BJ (cell line): Measurements from ENCODE around the gene OVAAL. TPM values are rescaled to one million over a fixed set of nuclear protein-coding genes. Genes with fewer than 3 reads are reported as not detected.

ENCODE experiments used
- CTCF ChIA-PET: fragments of 350-600 bp; formaldehyde crosslinking; extraction: SDS; loops from one replicate; lab custom pipeline; 2021; ENCODE audit warnings: antibody characterized with exemption, inconsistent platforms; lab: Yijun Ruan, JAX
- POLR2A ChIA-PET: fragments of 300-600 bp; sonication (Branson Sonifier 250); formaldehyde crosslinking; extraction: SDS; loops from one replicate; lab custom pipeline; 2021; ENCODE audit warnings: antibody characterized with exemption; lab: Charles Lee
- DNase-seq: peaks from one replicate; pipeline ENCODE4 v3.0.0-alpha.2; 2011; ENCODE audit warnings: low read depth
- H3K27me3 ChIP-seq: 2 replicates; pipeline ENCODE4 v1.6.0; 2011; ENCODE audit warnings: low read length; ENCODE audit not compliant: control insufficient read depth, insufficient read depth
- H3K36me3 ChIP-seq: 2 replicates; pipeline ENCODE4 v1.5.1; 2011; ENCODE audit warnings: low read length; ENCODE audit not compliant: control insufficient read depth, insufficient read depth
- H3K4me3 ChIP-seq: 2 replicates; pipeline ENCODE4 v1.5.1; 2011; ENCODE audit warnings: low read depth, mild to moderate bottlenecking, control low read depth, low read length
- CTCF ChIP-seq: IDR thresholded peaks from 2 replicates; pipeline ENCODE4 v1.5.1; 2011; ENCODE audit warnings: low read depth, mild to moderate bottlenecking, control low read depth, inconsistent platforms, low read length, moderate library complexity; ENCODE audit not compliant: insufficient read depth
- polyA plus RNA-seq: library from polyadenylated mRNA; depleted of rRNA; stranded (reverse); fragments of >200 nt; gene quantifications from 2 replicates; pipeline ENCODE4 v1.2.3, GENCODE V29; 2011

The OVAAL gene
- polyA plus RNA-seq, 1 experiment, result not detected

GRCh38 chr1:180601512-180601911 is 42.7 kb downstream of the OVAAL start:
- Histone ChIP-seq H3K4me3 (no peak overlapping the region), H3K27me3 (no peaks in the 10 kb centered on the region; the same call in 1 of the 2 replicates), H3K36me3 (no peaks in the 10 kb centered on the region)
- DNase-seq, result no peak
- POLR2A ChIA-PET, result no interaction called here
- CTCF ChIA-PET, result no interaction called here
- no peak for TF ChIP-seq CTCF

- no peak overlapping the region for H3K4me3 ChIP-seq
- no peaks in the 10 kb centered on the region for H3K36me3 ChIP-seq
- ChIA-PET CTCF (interaction anchor here (0.5 kb wide), 1 partner anchor 88 kb away, joined by 3 read pairs; no protein-coding TSS in a partner anchor), POLR2A (no interaction called here)
- no peak for DNase-seq
- TF ChIP-seq CTCF, result no peak
- H3K27me3 ChIP-seq, result no peaks in the 10 kb centered on the region; the same call in 1 of the 2 replicates
Observed at GRCh38 chr1:180603223-180603849, 44.6 kb downstream of the OVAAL start.

- Histone ChIP-seq H3K36me3 (no peaks in the 10 kb centered on the region), H3K27me3 (no peaks in the 10 kb centered on the region; the same call in 1 of the 2 replicates), H3K4me3 (no peak overlapping the region)
- ChIA-PET POLR2A (no interaction called here), CTCF (interaction anchor here (0.5 kb wide), 1 partner anchor 89 kb away, joined by 3 read pairs; no protein-coding TSS in a partner anchor)
- DNase-seq, result no peak
- TF ChIP-seq CTCF, result no peak
Observed at GRCh38 chr1:180603850-180604226, 45.1 kb downstream of the OVAAL start.

GRCh38 chr1:180606155-180606554 is 47.4 kb downstream of the OVAAL start:
- no peak for TF ChIP-seq CTCF
- no peaks in the 10 kb centered on the region for H3K27me3 ChIP-seq
- ChIA-PET CTCF (no interaction called here), POLR2A (no interaction called here)
- DNase-seq, result no peak
- H3K4me3 ChIP-seq, result no peak overlapping the region
- no peaks in the 10 kb centered on the region for H3K36me3 ChIP-seq

GRCh38 chr1:180609643-180610555 is 51.1 kb downstream of the OVAAL start:
- ChIA-PET POLR2A (interaction anchor here (0.9 kb wide), 2 partner anchors 11 to 14 kb away, joined by 3 to 4 read pairs; no protein-coding TSS in a partner anchor), CTCF (interaction anchor here (0.8 to 1.2 kb wide), 6 partner anchors 9 to 252 kb away, joined by 3 to 4 read pairs (median 3); no protein-coding TSS in a partner anchor)
- DNase-seq, result no peak
- H3K27me3 ChIP-seq, result no peaks in the 10 kb centered on the region; the same call in 1 of the 2 replicates
- H3K36me3 ChIP-seq, result no peaks in the 10 kb centered on the region
- no peak for TF ChIP-seq CTCF
- no peak overlapping the region for H3K4me3 ChIP-seq
